ENCODE data around the gene PLEKHN1.
A peak's percentile ranks its signal among the peaks of the same experiment; 100 is the strongest.
"Not testable (repeated sequence)": the region's sequence is repeated elsewhere in the genome, so short reads cannot be mapped to it uniquely, and the experiment has no call there.

The PLEKHN1 gene

GRCh38 chr1:980602-981395 is 14.5 kb downstream of the PLEKHN1 start:
- Mint-ChIP-seq H3K27me3 (peaks cover 43% of the 10 kb centered on the region), H3K4me3 (no peak overlapping the region), H3K27ac (no peak overlapping the region), H3K9me3 (peaks cover 0 to 7% of the 10 kb centered on the region in 2 donors), H3K4me1 (peaks cover 15% of the 10 kb centered on the region)
- ATAC-seq: no peak
- DNase-seq: no peak

GRCh38 chr1:981491-981954 is 15.2 kb downstream of the PLEKHN1 start:
- ATAC-seq: no peak
- H3K27me3 Mint-ChIP-seq: peaks cover 46% of the 10 kb centered on the region
- peaks cover 0 to 7% of the 10 kb centered on the region in 2 donors for H3K9me3 Mint-ChIP-seq
- H3K27ac Mint-ChIP-seq: no peak overlapping the region
- H3K4me3 Mint-ChIP-seq: no peak overlapping the region
- H3K4me1 Mint-ChIP-seq: peaks cover 12% of the 10 kb centered on the region
- no peak for DNase-seq

GRCh38 chr1:981955-982558 is 15.8 kb downstream of the PLEKHN1 start, which contains the start of gene PERM1:
Gene PERM1, minus strand, starts transcription at chr1:982093. Its CDS starts 1,064 bp downstream, at chr1:981029.
- Mint-ChIP-seq H3K27ac (no peak within 1 kb of the TSS), H3K9me3 (peaks cover 0 to 7% of the 10 kb centered on the region in 2 donors), H3K4me1 (peaks cover 12% of the 10 kb centered on the region), H3K4me3 (no peak within 1 kb of the TSS), H3K27me3 (peaks cover 47% of the 10 kb centered on the region)
- no peak for ATAC-seq
- DNase-seq: no peak

GRCh38 chr1:982765-983436 is 16.6 kb downstream of the PLEKHN1 start:
- no peak for ATAC-seq
- Mint-ChIP-seq H3K4me3 (no peak overlapping the region), H3K4me1 (peaks cover 12% of the 10 kb centered on the region), H3K9me3 (peaks cover 0 to 6% of the 10 kb centered on the region in 2 donors), H3K27ac (no peak overlapping the region), H3K27me3 (peaks cover 45% of the 10 kb centered on the region)
- no peak for DNase-seq

- ATAC-seq (peak; percentile 74), DNase-seq (peak in 1 of 2 donors; percentile 61)
- no peak overlapping the region for H3K4me3 Mint-ChIP-seq
- peaks cover 5 to 7% of the 10 kb centered on the region in 2 donors for H3K9me3 Mint-ChIP-seq
- peaks cover 10% of the 10 kb centered on the region for H3K4me1 Mint-ChIP-seq
- H3K27ac Mint-ChIP-seq: no peak overlapping the region
- H3K27me3 Mint-ChIP-seq: peaks cover 49% of the 10 kb centered on the region
These were observed 17.7 kb downstream of the PLEKHN1 start for GRCh38 chr1:983798-984475.

GRCh38 chr1:984476-984814 is 18.2 kb downstream of the PLEKHN1 start:
- Mint-ChIP-seq H3K9me3 (peaks cover 9 to 10% of the 10 kb centered on the region in 2 donors), H3K4me3 (no peak overlapping the region), H3K4me1 (peaks cover 13% of the 10 kb centered on the region), H3K27ac (no peak overlapping the region), H3K27me3 (peaks cover 54% of the 10 kb centered on the region)
- DNase-seq: no peak
- peak; percentile 10 for ATAC-seq

GRCh38 chr1:985126-985525 is 18.8 kb downstream of the PLEKHN1 start:
- H3K27me3 Mint-ChIP-seq: peaks cover 61% of the 10 kb centered on the region
- H3K4me3 Mint-ChIP-seq: no peak overlapping the region
- DNase-seq: no peak
- H3K27ac Mint-ChIP-seq: no peak overlapping the region
- no peak for ATAC-seq
- H3K9me3 Mint-ChIP-seq: peaks cover 9 to 10% of the 10 kb centered on the region in 2 donors
- H3K4me1 Mint-ChIP-seq: peaks cover 13% of the 10 kb centered on the region

GRCh38 chr1:988061-988460 is 21.8 kb downstream of the PLEKHN1 start:
- H3K4me3 Mint-ChIP-seq, ATAC-seq, H3K27ac Mint-ChIP-seq, DNase-seq: not testable (repeated sequence)
- Mint-ChIP-seq H3K27me3 (peaks cover 52% of the 10 kb centered on the region), H3K9me3 (peaks cover 14 to 25% of the 10 kb centered on the region in 2 donors), H3K4me1 (peaks cover 34% of the 10 kb centered on the region)

GRCh38 chr1:991275-991674 is 25.0 kb downstream of the PLEKHN1 start:
- ATAC-seq, DNase-seq, H3K27ac Mint-ChIP-seq, H3K4me3 Mint-ChIP-seq: not testable (repeated sequence)
- peaks cover 45% of the 10 kb centered on the region for H3K27me3 Mint-ChIP-seq
- peaks cover 41% of the 10 kb centered on the region for H3K4me1 Mint-ChIP-seq
- H3K9me3 Mint-ChIP-seq: peaks cover 14 to 28% of the 10 kb centered on the region in 2 donors

GRCh38 chr1:991895-992294 is 25.6 kb downstream of the PLEKHN1 start:
- peaks cover 43% of the 10 kb centered on the region for H3K4me1 Mint-ChIP-seq
- no peak for DNase-seq
- H3K27me3 Mint-ChIP-seq: peaks cover 46% of the 10 kb centered on the region
- peak overlapping the region; percentile 15 to 44 for H3K4me3 Mint-ChIP-seq
- peaks cover 14 to 28% of the 10 kb centered on the region in 2 donors for H3K9me3 Mint-ChIP-seq
- no peak for ATAC-seq
- no peak overlapping the region for H3K27ac Mint-ChIP-seq

- peak overlapping the region in 1 of 2 donors; percentile 64 for H3K27ac Mint-ChIP-seq
- H3K9me3 Mint-ChIP-seq: peaks cover 14 to 28% of the 10 kb centered on the region in 2 donors
- H3K4me1 Mint-ChIP-seq: peaks cover 48% of the 10 kb centered on the region
- ATAC-seq (peak; percentile 50), DNase-seq (no peak)
- peaks cover 51% of the 10 kb centered on the region for H3K27me3 Mint-ChIP-seq
- peak overlapping the region; percentile 15 to 44 for H3K4me3 Mint-ChIP-seq
These were observed 26.1 kb downstream of the PLEKHN1 start for GRCh38 chr1:992362-992761.

GRCh38 chr1:993379-993995 is 27.2 kb downstream of the PLEKHN1 start:
- H3K9me3 Mint-ChIP-seq: peaks cover 13 to 26% of the 10 kb centered on the region in 2 donors
- H3K4me3 Mint-ChIP-seq: no peak overlapping the region
- ATAC-seq: no peak
- peaks cover 56% of the 10 kb centered on the region for H3K27me3 Mint-ChIP-seq
- H3K27ac Mint-ChIP-seq: no peak overlapping the region
- peaks cover 54% of the 10 kb centered on the region for H3K4me1 Mint-ChIP-seq
- no peak for DNase-seq

- Mint-ChIP-seq H3K9me3 (peaks cover 5 to 18% of the 10 kb centered on the region in 2 donors), H3K4me1 (peaks cover 52% of the 10 kb centered on the region), H3K27me3 (peaks cover 49% of the 10 kb centered on the region)
- H3K4me3 Mint-ChIP-seq, H3K27ac Mint-ChIP-seq, ATAC-seq, DNase-seq: not testable (repeated sequence)
These were observed 28.3 kb downstream of the PLEKHN1 start for GRCh38 chr1:994546-994945.

GRCh38 chr1:995665-996633 is 29.7 kb downstream of the PLEKHN1 start:
- ATAC-seq (no peak), DNase-seq (peak in 1 of 2 donors; percentile 23)
- Mint-ChIP-seq H3K27me3 (peaks cover 51% of the 10 kb centered on the region), H3K27ac (peak overlapping the region in 1 of 2 donors; percentile 47), H3K4me3 (peak overlapping the region in 1 of 2 donors; percentile 47), H3K4me1 (peaks cover 56% of the 10 kb centered on the region), H3K9me3 (peaks cover 5 to 18% of the 10 kb centered on the region in 2 donors)

All from stimulated activated naive CD8-positive, alpha-beta T cell treated with anti-CD3 and anti-CD28 coated beads, Interleukin-15, amount 100 ng/mL, for 72 hours (primary cell).